Body of pancreas (tissue), 4 donors: ENCODE results near the gene IQGAP2. TPM values are rescaled to one million over a fixed set of nuclear protein-coding genes. Genes with fewer than 3 reads are reported as not detected.

Source experiments
- ATAC-seq: fragments of 150-250 bp; one replicate; pipeline ENCODE4 v1.9.1; 2016
- DNase-seq, 4 donors: peaks; one replicate each; pipeline ENCODE4 v3.0.0-alpha.2; 2019
- H3K27ac ChIP-seq, 4 donors: fragments of 200-600 bp; sonication (generic); 1 replicate in 3 of 4; 2 replicates in 1 of 4; pipeline versions ENCODE4 v1.5.1 to v1.6.1; 2016 to 2019; ENCODE audit warnings: mild to moderate bottlenecking in 1 of 4, mixed read lengths in 1 of 4, moderate library complexity in 1 of 4
- H3K27me3 ChIP-seq, 2 donors: fragments of 200-600 bp; sonication (generic); one replicate each; pipeline ENCODE4 v1.6.0; 2016; ENCODE audit warnings: mild to moderate bottlenecking in 1 of 2
- H3K36me3 ChIP-seq, 2 donors: fragments of 200-600 bp; sonication (generic); replicated peaks in 1 of 2; 2 replicates each; pipeline ENCODE4 v1.5.1; 2016; ENCODE audit warnings: low read depth in 2 of 2; ENCODE audit not compliant: insufficient read depth in 1 of 2
- H3K4me1 ChIP-seq: fragments of 200-600 bp; sonication (generic); one replicate; pipeline ENCODE4 v1.6.0; 2016
- H3K4me3 ChIP-seq, 2 donors: fragments of 200-600 bp; sonication (generic); 1 replicate in 1 of 2; 2 replicates in 1 of 2; pipeline ENCODE4 v1.5.1; 2016 to 2019
- H3K9me3 ChIP-seq, 3 donors: fragments of 200-600 bp; sonication (generic); 1 replicate in 2 of 3; 2 replicates in 1 of 3; pipeline ENCODE4 v1.5.1; 2016
- POLR2A ChIP-seq, 3 donors: fragments of 450-650 bp; IDR thresholded peaks; one replicate each; pipeline ENCODE4 v1.6.1; 2016; ENCODE audit warnings: antibody characterized with exemption in 3 of 3, mild to moderate bottlenecking in 2 of 3
- WGBS, 2 donors: methylation state at CpG; one replicate each; pipeline ENCODE4 v1.1.5; 2017; 5-methylcytosine and 5-hydroxymethylcytosine counted together
- intact Hi-C: fragments of 100-400 bp; cut with DNase I; formaldehyde crosslinking; loops from one replicate; pipeline ENCODE4 v1.15.1; 2023
- total RNA-seq, 2 donors: library from RNA; depleted of rRNA; stranded (reverse); fragments of >200 nt; gene quantifications; one replicate each; pipeline ENCODE4 v1.1.0, GENCODE V29; 2016
- TF ChIP-seq, protein P1 (sequence below), 7 experiments: fragments of 450-650 bp in 4 of 7; fragments of 200-600 bp in 3 of 7; sonication (generic) in 3 of 7; IDR thresholded peaks; one replicate each; pipeline ENCODE4 v1.5.1; 2016 to 2019; ENCODE audit warnings: antibody characterized with exemption in 7 of 7

The IQGAP2 gene
- total RNA-seq, 2 donors from 2014 or later = 41.2 to 49.5 TPM

DNA sequence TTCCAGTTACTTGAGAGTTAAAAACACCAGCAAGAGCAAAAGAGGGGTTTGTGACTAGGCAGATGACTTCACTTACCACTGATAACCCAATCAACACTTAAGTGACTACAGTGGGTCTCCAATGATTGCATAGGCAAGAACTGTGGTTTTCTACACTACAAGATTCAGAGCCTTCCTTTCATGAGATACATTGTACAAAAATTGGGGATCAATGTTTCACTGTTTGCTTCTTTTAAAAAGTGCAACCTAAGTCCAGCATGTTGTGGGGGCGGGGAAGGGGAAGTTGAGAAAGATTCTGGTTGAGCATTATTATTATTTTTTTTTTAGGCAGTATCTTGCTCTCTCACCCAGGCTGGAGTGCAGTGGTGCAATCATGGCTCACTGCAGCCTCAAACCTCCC is 3.6 kb downstream of the IQGAP2 start:
- H3K4me1 ChIP-seq = peaks cover 56% of the 10 kb centered on the region
- no peaks in the 10 kb centered on the region for H3K9me3 ChIP-seq
- 76 to 100% methylated on average over 1 of the region's 1 CpG for WGBS, 2 donors
- ATAC-seq (no peak), DNase-seq (no peak)
- intact Hi-C loops = no loop called here
- TF ChIP-seq, protein P1, sequence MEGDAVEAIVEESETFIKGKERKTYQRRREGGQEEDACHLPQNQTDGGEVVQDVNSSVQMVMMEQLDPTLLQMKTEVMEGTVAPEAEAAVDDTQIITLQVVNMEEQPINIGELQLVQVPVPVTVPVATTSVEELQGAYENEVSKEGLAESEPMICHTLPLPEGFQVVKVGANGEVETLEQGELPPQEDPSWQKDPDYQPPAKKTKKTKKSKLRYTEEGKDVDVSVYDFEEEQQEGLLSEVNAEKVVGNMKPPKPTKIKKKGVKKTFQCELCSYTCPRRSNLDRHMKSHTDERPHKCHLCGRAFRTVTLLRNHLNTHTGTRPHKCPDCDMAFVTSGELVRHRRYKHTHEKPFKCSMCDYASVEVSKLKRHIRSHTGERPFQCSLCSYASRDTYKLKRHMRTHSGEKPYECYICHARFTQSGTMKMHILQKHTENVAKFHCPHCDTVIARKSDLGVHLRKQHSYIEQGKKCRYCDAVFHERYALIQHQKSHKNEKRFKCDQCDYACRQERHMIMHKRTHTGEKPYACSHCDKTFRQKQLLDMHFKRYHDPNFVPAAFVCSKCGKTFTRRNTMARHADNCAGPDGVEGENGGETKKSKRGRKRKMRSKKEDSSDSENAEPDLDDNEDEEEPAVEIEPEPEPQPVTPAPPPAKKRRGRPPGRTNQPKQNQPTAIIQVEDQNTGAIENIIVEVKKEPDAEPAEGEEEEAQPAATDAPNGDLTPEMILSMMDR (IDR thresholded peaks at IDR 0.05) = no peak
- TF ChIP-seq POLR2A (IDR thresholded peaks at IDR 0.05) = no peak
- no peak overlapping the region for H3K4me3 ChIP-seq
- H3K27me3 ChIP-seq = no peaks in the 10 kb centered on the region
- peak overlapping the region in 3 of 4 donors; percentile 16 to 97 (median 95) for H3K27ac ChIP-seq
- H3K36me3 ChIP-seq = no peaks in the 10 kb centered on the region

DNA sequence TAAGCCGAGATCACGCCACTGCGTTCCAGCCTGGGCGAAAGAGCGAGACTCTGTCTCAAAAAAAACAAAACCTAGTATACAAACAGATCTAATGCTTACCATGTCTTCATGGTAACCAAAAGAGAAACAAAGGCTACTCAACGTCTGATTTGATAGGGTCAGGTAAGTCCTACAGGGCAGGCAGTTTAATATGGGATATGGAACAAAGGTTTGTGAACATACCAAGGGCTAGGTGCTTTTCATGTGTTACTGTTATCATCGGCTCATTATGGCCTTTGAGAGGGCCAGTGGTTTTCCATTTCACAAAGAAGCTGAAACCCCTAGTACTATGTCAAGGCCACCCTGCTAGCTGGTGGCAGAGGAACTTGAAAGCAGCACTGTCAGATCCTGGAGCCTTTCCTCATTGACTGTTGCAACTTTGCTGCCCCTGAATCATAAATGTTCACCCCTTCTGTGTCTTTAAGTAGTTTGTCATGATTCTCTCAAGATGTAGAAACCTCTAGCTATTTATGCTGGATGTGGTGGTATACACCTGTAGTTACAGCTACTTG is 5.1 kb downstream of the IQGAP2 start:
- 89 to 91% methylated on average over 7 of the region's 7 CpGs for WGBS, 2 donors
- H3K9me3 ChIP-seq = no peaks in the 10 kb centered on the region
- intact Hi-C loops = no loop called here
- no peak overlapping the region for H3K4me3 ChIP-seq
- peaks cover 64% of the 10 kb centered on the region for H3K4me1 ChIP-seq
- ATAC-seq (no peak), DNase-seq (no peak)
- H3K27me3 ChIP-seq = no peaks in the 10 kb centered on the region
- TF ChIP-seq, protein P1 (IDR thresholded peaks at IDR 0.05) = no peak
- no peak for TF ChIP-seq POLR2A (IDR thresholded peaks at IDR 0.05)
- H3K36me3 ChIP-seq = no peaks in the 10 kb centered on the region
- peak overlapping the region in 1 of 4 donors; percentile 97 for H3K27ac ChIP-seq

DNA sequence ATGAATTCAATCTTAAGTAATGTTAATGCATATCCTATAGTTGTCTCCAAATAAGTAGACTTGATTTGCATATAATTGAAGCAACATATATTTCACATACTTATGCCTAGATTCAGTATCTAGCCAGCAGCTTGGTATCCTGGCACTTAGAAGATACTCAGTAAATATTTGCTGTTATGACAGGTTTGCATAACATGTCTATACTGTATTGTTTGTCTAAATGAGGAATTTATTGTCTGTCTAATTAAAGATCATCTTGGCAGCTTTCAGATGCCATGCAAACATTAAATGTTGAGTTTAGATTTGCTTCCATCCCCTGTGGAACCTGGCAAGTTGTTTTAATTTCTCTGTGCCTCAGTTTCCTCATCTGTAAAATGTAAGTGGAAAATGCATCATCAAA is 9.4 kb downstream of the IQGAP2 start:
- H3K27me3 ChIP-seq = no peaks in the 10 kb centered on the region
- DNase-seq (no peak), ATAC-seq (no peak)
- no peaks in the 10 kb centered on the region for H3K9me3 ChIP-seq
- no peak overlapping the region for H3K27ac ChIP-seq
- H3K4me3 ChIP-seq = no peak overlapping the region
- intact Hi-C loops = loop anchor here (10.0 kb wide), 1 partner anchor 132 kb away; no protein-coding TSS in a partner anchor
- no peak for TF ChIP-seq POLR2A (IDR thresholded peaks at IDR 0.05)
- TF ChIP-seq, protein P1 (IDR thresholded peaks at IDR 0.05) = no peak
- no peaks in the 10 kb centered on the region for H3K36me3 ChIP-seq
- peaks cover 39% of the 10 kb centered on the region for H3K4me1 ChIP-seq

DNA sequence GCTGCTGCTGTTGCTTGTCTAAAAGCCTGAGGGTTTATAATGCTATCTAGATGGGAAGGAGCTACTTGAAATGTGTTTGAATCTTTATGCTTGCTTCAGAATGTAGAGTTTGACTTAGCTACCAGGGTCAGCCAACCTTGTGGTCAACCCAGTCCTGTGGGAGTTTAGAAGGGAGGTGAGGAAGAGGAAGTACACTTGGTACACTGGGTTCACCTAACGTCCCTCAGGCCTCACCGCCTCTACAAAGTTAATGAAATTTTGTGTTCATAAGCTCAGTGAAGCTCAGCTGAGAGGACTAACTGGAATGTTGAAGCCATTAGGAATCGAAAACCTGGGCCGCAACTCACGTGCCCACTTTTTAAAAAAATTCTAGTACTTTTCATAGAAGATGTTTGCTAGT is 10.7 kb downstream of the IQGAP2 start:
- H3K4me1 ChIP-seq = peaks cover 34% of the 10 kb centered on the region
- ATAC-seq (no peak), DNase-seq (no peak)
- intact Hi-C loops = loop anchor here (10.0 kb wide), 1 partner anchor 131 kb away; no protein-coding TSS in a partner anchor
- TF ChIP-seq, protein P1 (IDR thresholded peaks at IDR 0.05) = no peak
- no peak for TF ChIP-seq POLR2A (IDR thresholded peaks at IDR 0.05)
- no peaks in the 10 kb centered on the region for H3K27me3 ChIP-seq
- H3K4me3 ChIP-seq = no peak overlapping the region
- 88 to 93% methylated on average over 5 of the region's 5 CpGs for WGBS, 2 donors
- no peaks in the 10 kb centered on the region for H3K36me3 ChIP-seq
- no peak overlapping the region for H3K27ac ChIP-seq
- H3K9me3 ChIP-seq = no peaks in the 10 kb centered on the region

DNA sequence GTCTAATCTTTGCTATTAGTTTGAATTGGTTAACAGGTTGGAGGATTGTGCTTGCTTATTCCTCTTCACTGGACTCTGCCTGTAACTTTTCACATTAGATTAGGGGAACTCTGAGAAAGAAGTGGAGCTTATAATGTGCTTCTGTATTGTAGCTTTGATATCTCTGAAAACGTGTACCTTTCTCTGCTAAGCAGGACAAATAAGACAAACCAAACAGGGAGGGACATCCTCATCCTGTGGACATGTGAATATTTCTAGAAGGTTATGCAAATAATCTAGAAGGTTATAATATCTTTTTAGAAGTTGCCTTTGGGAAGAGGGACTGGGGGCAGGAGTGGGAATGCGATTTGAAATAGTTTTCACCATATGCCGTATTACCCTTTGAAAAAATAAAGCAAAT is 11.7 kb downstream of the IQGAP2 start:
- H3K36me3 ChIP-seq = no peaks in the 10 kb centered on the region
- intact Hi-C loops = loop anchor here (10.0 kb wide), 1 partner anchor 130 kb away; no protein-coding TSS in a partner anchor

More for the DNA sequence above, 11.7 kb downstream of the IQGAP2 start:
- no peak for DNase-seq
- ATAC-seq = no peak
- no peak overlapping the region for H3K4me3 ChIP-seq
- WGBS, 2 donors = 65 to 66% methylated on average over 3 of the region's 3 CpGs
- H3K9me3 ChIP-seq = no peaks in the 10 kb centered on the region
- TF ChIP-seq POLR2A (IDR thresholded peaks at IDR 0.05) = no peak
- TF ChIP-seq, protein P1 (IDR thresholded peaks at IDR 0.05) = no peak
- H3K4me1 ChIP-seq = peaks cover 34% of the 10 kb centered on the region
- no peak overlapping the region for H3K27ac ChIP-seq
- H3K27me3 ChIP-seq = no peaks in the 10 kb centered on the region
